HG02571 (cell line): ENCODE measurements around the gene FANCF.
"Not testable (repeated sequence)": the region's sequence is repeated elsewhere in the genome, so short reads cannot be mapped to it uniquely, and the experiment has no call there.

ENCODE experiments used
- ATAC-seq: cut with Tn5 transposase; IDR thresholded peaks from one replicate; pipeline ENCODE4 v1.9.1; 2021; ENCODE audit warnings: mild to moderate bottlenecking, moderate library complexity; ENCODE audit not compliant: unreplicated experiment

Gene FANCF

GRCh38 chr11:22625448-22626287, at the start of gene FANCF:
Gene FANCF, minus strand, starts transcription at chr11:22625823. Its CDS starts 13 bp downstream, at chr11:22625810.
- peak; percentile 96 for ATAC-seq

GRCh38 chr11:22674470-22675439, 49.1 kb upstream of the FANCF start:
- no peak for ATAC-seq

GRCh38 chr11:22671751-22672150, 46.1 kb upstream of the FANCF start:
- ATAC-seq = no peak

- ATAC-seq = peak; percentile 29
Measured at GRCh38 chr11:22670830-22671229, 45.2 kb upstream of the FANCF start.

GRCh38 chr11:22669368-22669767, 43.7 kb upstream of the FANCF start:
- no peak for ATAC-seq

GRCh38 chr11:22668005-22668796, 42.6 kb upstream of the FANCF start:
- peak; percentile 34 for ATAC-seq

GRCh38 chr11:22666688-22667439, 41.2 kb upstream of the FANCF start:
- ATAC-seq = peak; percentile 52

GRCh38 chr11:22666325-22666687, 40.7 kb upstream of the FANCF start, which contains the start of gene GAS2:
Gene GAS2, plus strand, starts transcription at chr11:22666611. Its CDS starts 8,259 bp downstream, at chr11:22674870.
- peak; percentile 3 for ATAC-seq

- no peak for ATAC-seq
Measured at GRCh38 chr11:22659783-22660182, 34.2 kb upstream of the FANCF start.

GRCh38 chr11:22657101-22657694, 31.6 kb upstream of the FANCF start:
- ATAC-seq = peak; percentile 84

GRCh38 chr11:22656130-22656529, 30.5 kb upstream of the FANCF start:
- ATAC-seq = no peak

- ATAC-seq = not testable (repeated sequence)
Measured at GRCh38 chr11:22652346-22652745, 26.7 kb upstream of the FANCF start.

GRCh38 chr11:22641559-22641958, 15.9 kb upstream of the FANCF start:
- ATAC-seq = no peak

GRCh38 chr11:22640862-22641261, 15.2 kb upstream of the FANCF start:
- no peak for ATAC-seq

- ATAC-seq = no peak
Measured at GRCh38 chr11:22635689-22636088, 10.1 kb upstream of the FANCF start.

GRCh38 chr11:22634897-22635629, 9.4 kb upstream of the FANCF start:
- no peak for ATAC-seq

GRCh38 chr11:22633354-22633902, 7.8 kb upstream of the FANCF start:
- ATAC-seq = no peak

- no peak for ATAC-seq
Measured at GRCh38 chr11:22627421-22627820, 1.8 kb upstream of the FANCF start.
